Umbilical cord (tissue), 2 donors: ENCODE data around the gene MRPS26. TPM values are rescaled to one million over a fixed set of nuclear protein-coding genes. Genes with fewer than 3 reads are reported as not detected.
A peak's percentile ranks its signal among the peaks of the same experiment; 100 is the strongest.
"Not testable (repeated sequence)": the region's sequence is repeated elsewhere in the genome, so short reads cannot be mapped to it uniquely, and the experiment has no call there.

Source experiments
- DNase-seq: peaks from one replicate; pipeline ENCODE4 v3.0.0-alpha.2; 2015; ENCODE audit warnings: low spot score
- total RNA-seq: library from RNA; depleted of rRNA; stranded (reverse); fragments of >200 nt; gene quantifications from one replicate; pipeline ENCODE4 v1.2.3, GENCODE V29; 2014; ENCODE audit warnings: low replicate concordance; ENCODE audit not compliant: insufficient read depth

MRPS26 gene
- total RNA-seq, 1 donor from 2014 or later, result 30.6 TPM

- DNase-seq, result peak; percentile 35
Observed at GRCh38 chr20:3041854-3042409, 3.9 kb upstream of the MRPS26 start.

- no peak for DNase-seq
Observed at GRCh38 chr20:3042625-3043024, 3.2 kb upstream of the MRPS26 start.

- no peak for DNase-seq
Observed at GRCh38 chr20:3043322-3043721, 2.5 kb upstream of the MRPS26 start, which contains the start of gene GNRH2. TSS of gene GNRH2 (plus strand) at chr20:3043622. CDS start at chr20:3044415, 793 bp downstream.

- no peak for DNase-seq
Observed at GRCh38 chr20:3044336-3044965, 1.4 kb upstream of the MRPS26 start.

- no peak for DNase-seq
Observed at GRCh38 chr20:3045042-3045815, 623 bp upstream of the MRPS26 start.

- DNase-seq, result no peak
Observed at GRCh38 chr20:3046677-3047462, 1.0 kb downstream of the MRPS26 start.

- DNase-seq, result no peak
Observed at GRCh38 chr20:3047486-3048419, 1.9 kb downstream of the MRPS26 start.

GRCh38 chr20:3051385-3052019 lies 5.7 kb downstream of the MRPS26 start:
- no peak for DNase-seq

GRCh38 chr20:3059489-3059888 lies 13.6 kb downstream of the MRPS26 start:
- no peak for DNase-seq

GRCh38 chr20:3064119-3064518 lies 18.3 kb downstream of the MRPS26 start:
- DNase-seq, result not testable (repeated sequence)

- no peak for DNase-seq
Observed at GRCh38 chr20:3067139-3068014, 21.5 kb downstream of the MRPS26 start.

- no peak for DNase-seq
Observed at GRCh38 chr20:3068075-3068474, 22.2 kb downstream of the MRPS26 start.

- no peak for DNase-seq
Observed at GRCh38 chr20:3068986-3069900, 23.4 kb downstream of the MRPS26 start.

- no peak for DNase-seq
Observed at GRCh38 chr20:3070725-3071124, 24.9 kb downstream of the MRPS26 start.

- DNase-seq, result no peak
Observed at GRCh38 chr20:3071266-3071609, 25.4 kb downstream of the MRPS26 start.

GRCh38 chr20:3071610-3072529 lies 26.0 kb downstream of the MRPS26 start, which contains the start of gene OXT:
TSS of gene OXT (plus strand) at chr20:3071620. CDS start at chr20:3071656, 36 bp downstream.
- peak; percentile 63 for DNase-seq
